Activated CD8-positive, alpha-beta T cell treated with anti-CD3 and anti-CD28 coated beads for 36 hours (primary cell): ENCODE measurements around the gene ZNF17. TPM values are rescaled to one million over a fixed set of nuclear protein-coding genes. Genes with fewer than 3 reads are reported as not detected.

Source experiments
- ATAC-seq: fragments of 200-7000 bp; cut with Tn5 transposase; one replicate; pipeline ENCODE4 v1.10.0; 2021; ENCODE audit warnings: mild to moderate bottlenecking, moderate library complexity
- CTCF ChIA-PET: fragments of 350-600 bp; sonication (Branson Sonifier 250); formaldehyde crosslinking; loops from one replicate; lab custom pipeline; 2021; ENCODE audit warnings: antibody characterized with exemption; lab: Charles Lee
- POLR2A ChIA-PET: fragments of 350-600 bp; sonication (Branson Sonifier 250); formaldehyde crosslinking; loops from one replicate; lab custom pipeline; 2021; ENCODE audit warnings: antibody characterized with exemption; lab: Charles Lee
- DNase-seq: peaks from one replicate; pipeline ENCODE4 v3.0.0-alpha.2; 2020
- H3K27ac Mint-ChIP-seq: one replicate; pipeline ENCODE4 v1.8.0; 2021; ENCODE audit warnings: mild to moderate bottlenecking, mixed read lengths
- H3K27me3 Mint-ChIP-seq: one replicate; pipeline ENCODE4 v1.8.0; 2021; ENCODE audit warnings: mixed read lengths
- H3K36me3 Mint-ChIP-seq: one replicate; pipeline ENCODE4 v1.8.0; 2021; ENCODE audit warnings: low read depth, mixed read lengths
- H3K4me1 Mint-ChIP-seq: one replicate; pipeline ENCODE4 v1.8.0; 2021; ENCODE audit warnings: low read depth, mixed read lengths
- H3K4me3 Mint-ChIP-seq: one replicate; pipeline ENCODE4 v1.8.0; 2021; ENCODE audit warnings: mild to moderate bottlenecking, moderate library complexity, mixed read lengths
- H3K9me3 Mint-ChIP-seq: one replicate; pipeline ENCODE4 v1.8.0; 2021; ENCODE audit warnings: mixed read lengths
- intact Hi-C: fragments of 100-400 bp; cut with micrococcal nuclease; formaldehyde crosslinking; loops from one replicate; pipeline ENCODE4 v1.10.0; 2022
- total RNA-seq, 2 experiments: library from RNA; stranded (reverse); gene quantifications; one replicate each; pipeline ENCODE4 v1.2.3, GENCODE V29; 2021
- TF ChIP-seq, protein P1 (sequence below): fragments of 200-600 bp; IDR thresholded peaks from one replicate; pipeline ENCODE4 v1.8.0; 2022; ENCODE audit warnings: antibody characterized with exemption, mild to moderate bottlenecking

Gene ZNF17
- total RNA-seq = 1 to 10 TPM; 5.7 to 8.8 TPM

DNA sequence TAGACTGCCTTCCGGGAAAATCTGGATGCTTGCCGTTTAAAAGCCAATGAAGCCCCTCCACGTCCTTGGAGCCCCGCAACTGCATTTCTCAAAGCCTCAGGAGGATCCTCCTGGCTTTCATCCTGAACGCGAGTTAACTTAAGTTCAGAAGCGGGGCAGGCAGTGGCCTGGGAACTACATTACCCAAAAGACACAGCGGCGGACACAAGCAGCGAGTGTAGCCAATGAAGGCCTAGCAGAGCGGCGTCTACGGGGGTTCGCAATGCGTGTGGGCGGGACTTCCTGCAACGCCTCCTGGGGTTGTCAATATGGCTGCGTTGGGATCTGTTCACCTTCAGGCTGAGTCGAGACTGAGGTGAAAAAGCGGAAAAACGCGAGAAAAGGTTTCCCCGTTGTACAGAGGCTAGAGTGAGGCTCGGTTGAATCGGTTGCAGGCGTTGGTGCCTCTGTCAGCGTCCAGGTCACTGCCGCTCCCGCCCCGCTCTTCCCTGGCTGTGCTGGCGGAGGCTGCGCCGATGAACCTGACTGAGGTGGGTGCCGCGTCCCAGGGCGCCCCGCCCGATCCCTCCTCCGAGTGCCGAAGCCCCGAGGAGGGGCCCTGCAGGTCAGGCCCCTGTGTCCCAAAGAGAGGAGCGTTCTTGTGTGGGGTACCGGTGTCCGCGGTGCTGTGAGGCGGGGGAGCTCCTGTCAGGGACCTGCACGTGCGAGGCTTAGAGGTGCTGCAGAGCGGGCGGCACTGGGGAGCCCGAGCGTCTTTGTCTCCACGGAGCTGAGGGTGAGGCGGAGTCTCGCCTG lies at the start of gene ZNF17:
Gene ZNF17, plus strand, starts transcription at position 285 of the 795 bp plus-strand sequence. CDS start 2,455 bp downstream, outside the sequence.
- Mint-ChIP-seq H3K27ac (peak within 1 kb of the TSS; percentile 86), H3K36me3 (peaks cover 32% of the 10 kb centered on the region), H3K9me3 (peaks cover 7% of the 10 kb centered on the region), H3K4me1 (peaks cover 10% of the 10 kb centered on the region), H3K4me3 (peak within 1 kb of the TSS; percentile 89), H3K27me3 (no peaks in the 10 kb centered on the region)
- POLR2A ChIA-PET = interaction anchor here (0.7 to 1.5 kb wide), 5 partner anchors 23 to 1109 kb away, joined by 3 to 4 read pairs (median 3); partner anchors contain the start of gene ZNF749
- intact Hi-C loops = no loop called here
- ATAC-seq = peak; percentile 100
- DNase-seq = peak; percentile 97
- TF ChIP-seq, protein P1, sequence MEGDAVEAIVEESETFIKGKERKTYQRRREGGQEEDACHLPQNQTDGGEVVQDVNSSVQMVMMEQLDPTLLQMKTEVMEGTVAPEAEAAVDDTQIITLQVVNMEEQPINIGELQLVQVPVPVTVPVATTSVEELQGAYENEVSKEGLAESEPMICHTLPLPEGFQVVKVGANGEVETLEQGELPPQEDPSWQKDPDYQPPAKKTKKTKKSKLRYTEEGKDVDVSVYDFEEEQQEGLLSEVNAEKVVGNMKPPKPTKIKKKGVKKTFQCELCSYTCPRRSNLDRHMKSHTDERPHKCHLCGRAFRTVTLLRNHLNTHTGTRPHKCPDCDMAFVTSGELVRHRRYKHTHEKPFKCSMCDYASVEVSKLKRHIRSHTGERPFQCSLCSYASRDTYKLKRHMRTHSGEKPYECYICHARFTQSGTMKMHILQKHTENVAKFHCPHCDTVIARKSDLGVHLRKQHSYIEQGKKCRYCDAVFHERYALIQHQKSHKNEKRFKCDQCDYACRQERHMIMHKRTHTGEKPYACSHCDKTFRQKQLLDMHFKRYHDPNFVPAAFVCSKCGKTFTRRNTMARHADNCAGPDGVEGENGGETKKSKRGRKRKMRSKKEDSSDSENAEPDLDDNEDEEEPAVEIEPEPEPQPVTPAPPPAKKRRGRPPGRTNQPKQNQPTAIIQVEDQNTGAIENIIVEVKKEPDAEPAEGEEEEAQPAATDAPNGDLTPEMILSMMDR = no peak
- CTCF ChIA-PET = no interaction called here

DNA sequence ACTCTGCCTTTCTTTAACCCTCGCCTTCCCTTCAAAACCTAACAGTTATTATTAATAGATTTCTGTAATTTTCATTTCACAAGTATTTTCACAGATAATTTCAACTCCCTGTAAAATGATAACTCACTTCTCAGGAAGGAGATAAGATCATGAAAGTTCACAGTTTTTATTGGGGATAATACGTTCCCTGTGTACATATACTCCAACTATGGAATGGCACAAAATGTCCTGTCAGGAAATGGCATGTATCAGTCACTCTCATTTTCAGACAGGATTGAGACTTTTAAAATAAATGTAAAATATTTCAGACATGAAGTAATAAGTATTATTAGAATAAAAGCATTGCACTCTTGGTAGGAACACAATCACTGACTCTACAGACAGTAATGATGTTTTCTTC lies 48.5 kb upstream of the ZNF17 start:
- ATAC-seq (no peak), DNase-seq (no peak)
- H3K9me3 Mint-ChIP-seq = peaks cover 34% of the 10 kb centered on the region
- peaks cover 47% of the 10 kb centered on the region for H3K36me3 Mint-ChIP-seq
- H3K4me1 Mint-ChIP-seq = peaks cover 14% of the 10 kb centered on the region
- ChIA-PET POLR2A (interaction anchor here (1.7 kb wide), 1 partner anchor 8 kb away, joined by 4 read pairs; no protein-coding TSS in a partner anchor), CTCF (no interaction called here)
- peak overlapping the region; percentile 97 for H3K27ac Mint-ChIP-seq
- intact Hi-C loops = loop anchor here (10.0 kb wide), 1 partner anchor 78 kb away; the partner anchor contains the start of gene ZNF460
- peak overlapping the region; percentile 86 for H3K4me3 Mint-ChIP-seq
- TF ChIP-seq, protein P1 = no peak
- no peaks in the 10 kb centered on the region for H3K27me3 Mint-ChIP-seq

- intact Hi-C loops = loop anchor here (10.0 kb wide), 1 partner anchor 78 kb away; the partner anchor contains the start of gene ZNF460
- TF ChIP-seq, protein P1 = no peak
- no peaks in the 10 kb centered on the region for H3K27me3 Mint-ChIP-seq
- POLR2A ChIA-PET = interaction anchor here (0.6 to 1.7 kb wide), 4 partner anchors 9 to 863 kb away, joined by 3 to 4 read pairs (median 4); no protein-coding TSS in a partner anchor
- CTCF ChIA-PET = no interaction called here
- ATAC-seq = peak; percentile 95
- peak within 1 kb of the TSS; percentile 97 for H3K27ac Mint-ChIP-seq
- peak within 1 kb of the TSS; percentile 86 for H3K4me3 Mint-ChIP-seq
- peaks cover 32% of the 10 kb centered on the region for H3K9me3 Mint-ChIP-seq
- peaks cover 40% of the 10 kb centered on the region for H3K36me3 Mint-ChIP-seq
- peaks cover 14% of the 10 kb centered on the region for H3K4me1 Mint-ChIP-seq
- DNase-seq = peak; percentile 99
These were observed 47.8 kb upstream of the ZNF17 start, which contains the start of the genes TRAPPC2B and ZNF547 for GRCh38 chr19:57362997-57363687. TRAPPC2B (plus strand) TSS chr19:57363551; CDS start chr19:57364834, 1,283 bp downstream. ZNF547 (plus strand) TSS chr19:57363551; CDS start chr19:57368556, 5,005 bp downstream.

DNA sequence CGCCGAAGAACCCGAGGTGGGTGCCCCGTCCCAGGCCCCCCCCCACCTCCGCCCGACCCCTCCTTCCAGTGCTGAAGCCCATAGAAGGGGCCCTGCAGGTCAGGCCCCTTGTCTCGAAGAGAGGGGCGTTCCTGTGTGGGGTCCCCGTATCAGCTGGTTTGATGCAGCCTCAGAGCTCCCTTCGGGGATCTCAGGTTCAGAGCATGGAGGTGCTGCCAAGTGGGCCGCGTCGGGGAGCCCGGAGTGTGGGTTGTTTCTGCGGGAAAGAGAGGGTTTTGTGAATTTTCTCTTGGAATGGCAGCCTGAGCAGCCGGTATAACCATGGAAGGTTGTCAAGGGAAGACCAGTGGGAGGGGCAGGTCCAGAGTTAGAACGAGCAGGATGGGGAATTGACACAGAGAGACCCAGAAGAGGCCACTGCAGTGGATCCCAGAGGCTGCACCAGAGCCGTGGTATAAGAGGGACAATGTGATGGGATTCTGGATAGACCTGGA lies 47.2 kb upstream of the ZNF17 start:
- ChIA-PET CTCF (no interaction called here), POLR2A (interaction anchor here (1.1 to 1.7 kb wide), 3 partner anchors 10 to 415 kb away, joined by 3 to 4 read pairs (median 3); no protein-coding TSS in a partner anchor)
- Mint-ChIP-seq H3K9me3 (peaks cover 28% of the 10 kb centered on the region), H3K36me3 (peaks cover 34% of the 10 kb centered on the region), H3K27me3 (no peaks in the 10 kb centered on the region), H3K4me1 (peaks cover 14% of the 10 kb centered on the region), H3K27ac (peak overlapping the region; percentile 97), H3K4me3 (peak overlapping the region; percentile 86)
- TF ChIP-seq, protein P1 = no peak
- ATAC-seq (peak; percentile 10), DNase-seq (no peak)
- intact Hi-C loops = loop anchor here (10.0 kb wide), 1 partner anchor 79 kb away; the partner anchor contains the start of gene ZNF460
